Measurements from ENCODE around the gene FBXO47. TPM values are rescaled to one million over a fixed set of nuclear protein-coding genes. Genes with fewer than 3 reads are reported as not detected.

FBXO47 gene
- total RNA-seq, 2 donors from 2014 or later, result not detected

DNA sequence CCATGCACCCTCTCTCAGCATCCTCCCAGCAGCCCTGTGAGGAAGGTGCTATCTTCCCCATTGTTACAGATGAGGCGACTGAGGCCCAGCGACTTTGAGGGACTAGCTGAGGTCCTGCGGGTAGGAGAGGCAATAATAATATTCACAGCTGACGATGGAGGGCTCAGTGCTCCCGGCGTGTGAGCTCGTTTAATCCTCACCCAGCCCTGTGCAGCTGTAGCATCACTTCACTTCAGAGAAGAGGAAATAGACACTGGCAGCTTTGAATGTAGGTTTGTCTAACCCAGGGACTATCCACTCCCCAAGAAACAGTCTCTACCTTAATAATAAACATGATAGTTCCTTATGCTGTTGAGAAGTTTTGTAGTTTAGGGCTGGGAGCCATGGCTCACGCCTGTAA, 75.8 kb downstream of the FBXO47 start:
- H3K36me3 ChIP-seq, result peaks cover 58% of the 10 kb centered on the region
- H3K27me3 ChIP-seq, result no peaks in the 10 kb centered on the region
- H3K9me3 ChIP-seq, result no peaks in the 10 kb centered on the region
- no peak overlapping the region for H3K4me3 ChIP-seq
- DNase-seq (ENCODE audit: low spot score), result no peak
- peaks cover 0 to 45% of the 10 kb centered on the region in 2 donors for H3K4me1 ChIP-seq
- TF ChIP-seq, protein P1, sequence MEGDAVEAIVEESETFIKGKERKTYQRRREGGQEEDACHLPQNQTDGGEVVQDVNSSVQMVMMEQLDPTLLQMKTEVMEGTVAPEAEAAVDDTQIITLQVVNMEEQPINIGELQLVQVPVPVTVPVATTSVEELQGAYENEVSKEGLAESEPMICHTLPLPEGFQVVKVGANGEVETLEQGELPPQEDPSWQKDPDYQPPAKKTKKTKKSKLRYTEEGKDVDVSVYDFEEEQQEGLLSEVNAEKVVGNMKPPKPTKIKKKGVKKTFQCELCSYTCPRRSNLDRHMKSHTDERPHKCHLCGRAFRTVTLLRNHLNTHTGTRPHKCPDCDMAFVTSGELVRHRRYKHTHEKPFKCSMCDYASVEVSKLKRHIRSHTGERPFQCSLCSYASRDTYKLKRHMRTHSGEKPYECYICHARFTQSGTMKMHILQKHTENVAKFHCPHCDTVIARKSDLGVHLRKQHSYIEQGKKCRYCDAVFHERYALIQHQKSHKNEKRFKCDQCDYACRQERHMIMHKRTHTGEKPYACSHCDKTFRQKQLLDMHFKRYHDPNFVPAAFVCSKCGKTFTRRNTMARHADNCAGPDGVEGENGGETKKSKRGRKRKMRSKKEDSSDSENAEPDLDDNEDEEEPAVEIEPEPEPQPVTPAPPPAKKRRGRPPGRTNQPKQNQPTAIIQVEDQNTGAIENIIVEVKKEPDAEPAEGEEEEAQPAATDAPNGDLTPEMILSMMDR (IDR thresholded peaks at IDR 0.05), result no peak
- H3K27ac ChIP-seq, result no peak overlapping the region

DNA sequence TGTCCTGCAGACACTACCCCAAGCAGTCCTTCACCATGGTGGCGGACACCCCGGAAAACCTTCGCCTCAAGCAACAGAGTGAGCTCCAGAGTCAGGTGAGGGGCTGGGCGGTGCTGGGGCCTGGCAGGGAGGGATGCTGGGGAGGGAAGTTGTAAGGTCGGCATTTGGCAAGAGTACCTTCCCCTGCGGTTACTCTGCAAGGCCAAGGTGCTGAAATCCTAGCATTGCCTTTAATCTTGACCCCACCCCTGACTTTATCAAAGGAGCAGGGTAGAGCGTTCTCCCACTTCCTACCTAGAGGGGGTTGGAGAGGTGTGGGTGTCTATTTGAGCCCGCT, 76.8 kb downstream of the FBXO47 start:
- DNase-seq (ENCODE audit: low spot score), result no peak
- Histone ChIP-seq H3K27me3 (no peaks in the 10 kb centered on the region), H3K9me3 (no peaks in the 10 kb centered on the region), H3K4me3 (no peak overlapping the region), H3K36me3 (peaks cover 58% of the 10 kb centered on the region), H3K27ac (no peak overlapping the region), H3K4me1 (peaks cover 0 to 48% of the 10 kb centered on the region in 2 donors)
- TF ChIP-seq, protein P1 (IDR thresholded peaks at IDR 0.05), result no peak

DNA sequence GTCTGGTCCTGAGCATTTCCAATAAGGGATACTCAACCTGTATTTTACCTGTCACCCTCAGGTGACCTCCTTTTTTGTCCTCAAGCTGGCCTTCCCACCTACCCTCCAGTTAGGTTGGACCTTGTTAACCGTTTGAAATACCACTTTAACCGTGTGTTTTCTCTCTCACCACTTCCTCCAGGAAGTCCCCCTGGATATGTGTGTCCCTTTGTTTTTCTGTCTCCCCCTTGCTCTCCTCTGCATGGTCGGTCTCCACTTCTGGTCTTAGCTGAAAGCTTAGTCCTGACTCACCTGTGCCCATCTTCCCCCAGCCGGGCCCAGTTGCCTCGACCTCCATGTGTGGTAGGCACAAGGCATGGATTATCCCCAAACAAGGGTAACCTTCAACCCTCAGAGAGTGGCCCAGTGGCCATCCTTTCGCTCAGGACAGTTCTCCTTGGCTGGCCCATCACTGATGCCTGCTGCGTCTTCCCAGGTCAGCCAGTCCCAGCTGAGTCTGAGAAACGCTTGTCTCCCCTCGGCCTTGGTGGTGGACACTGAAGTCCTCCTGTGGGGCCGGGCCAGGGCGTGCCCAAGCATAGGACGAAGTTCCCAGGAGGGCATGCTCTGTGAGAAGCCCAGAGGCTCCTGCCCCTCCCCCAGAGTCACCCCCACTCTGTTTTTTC, 77.3 kb downstream of the FBXO47 start:
- peaks cover 0 to 53% of the 10 kb centered on the region in 2 donors for H3K4me1 ChIP-seq
- H3K36me3 ChIP-seq, result peaks cover 61% of the 10 kb centered on the region
- no peak overlapping the region for H3K4me3 ChIP-seq
- TF ChIP-seq, protein P1 (IDR thresholded peaks at IDR 0.05), result no peak
- no peaks in the 10 kb centered on the region for H3K27me3 ChIP-seq
- H3K9me3 ChIP-seq, result no peaks in the 10 kb centered on the region
- DNase-seq (ENCODE audit: low spot score), result no peak
- H3K27ac ChIP-seq, result no peak overlapping the region

DNA sequence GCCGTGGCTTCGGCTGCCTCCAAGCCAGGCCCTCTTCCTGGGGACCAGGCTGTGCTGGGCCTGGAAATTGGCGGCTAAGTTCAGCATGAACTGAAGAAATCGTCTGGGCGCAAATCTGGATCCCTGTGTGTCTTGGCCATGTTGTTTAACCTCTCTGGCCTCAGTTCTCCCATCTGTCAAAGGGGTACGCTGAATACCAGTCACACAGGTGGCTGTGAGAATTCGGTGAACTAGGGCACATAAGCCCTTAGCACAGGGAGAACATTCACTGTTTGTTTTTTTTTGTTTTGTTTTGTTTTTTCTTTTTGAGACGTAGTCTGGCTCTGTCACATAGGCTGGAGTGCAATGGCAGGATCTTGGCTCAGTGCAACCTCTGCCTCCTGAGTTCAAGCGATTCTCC, 78.4 kb downstream of the FBXO47 start:
- DNase-seq (ENCODE audit: low spot score), result no peak
- Histone ChIP-seq H3K4me3 (no peak overlapping the region), H3K27ac (no peak overlapping the region), H3K4me1 (peaks cover 0 to 55% of the 10 kb centered on the region in 2 donors), H3K36me3 (peaks cover 56% of the 10 kb centered on the region), H3K9me3 (no peaks in the 10 kb centered on the region), H3K27me3 (no peaks in the 10 kb centered on the region)
- TF ChIP-seq, protein P1 (IDR thresholded peaks at IDR 0.05), result no peak

DNA sequence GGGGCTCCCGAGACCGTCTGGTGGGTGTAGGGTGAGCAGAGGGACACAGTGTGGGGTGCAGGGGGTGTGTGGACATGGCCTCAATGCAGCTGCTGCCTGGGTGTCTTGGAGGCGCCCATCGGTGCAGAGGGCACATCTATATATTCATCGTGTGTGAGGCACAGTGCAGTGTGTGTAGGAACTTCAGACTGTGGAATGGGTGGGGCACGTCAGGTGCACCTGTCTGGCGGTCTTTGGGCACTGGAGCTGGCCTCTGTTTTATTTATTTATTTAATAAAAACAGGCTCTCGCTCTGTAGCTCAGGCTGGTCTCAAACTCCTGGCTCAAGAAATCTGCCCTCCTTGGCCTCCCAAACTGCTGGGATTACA, 80.6 kb downstream of the FBXO47 start:
- no peaks in the 10 kb centered on the region for H3K27me3 ChIP-seq
- peaks cover 0 to 57% of the 10 kb centered on the region in 2 donors for H3K4me1 ChIP-seq
- H3K27ac ChIP-seq, result no peak overlapping the region
- DNase-seq (ENCODE audit: low spot score), result no peak
- H3K36me3 ChIP-seq, result peaks cover 39% of the 10 kb centered on the region
- H3K9me3 ChIP-seq, result no peaks in the 10 kb centered on the region
- H3K4me3 ChIP-seq, result no peak overlapping the region
- TF ChIP-seq, protein P1 (IDR thresholded peaks at IDR 0.05), result no peak

Small RNA genes within 50 kb of the gene (microRNA-seq; reads per million reads assigned to microRNA genes)
- gene MIR6779 (ENCODE audit: borderline number of aligned reads in 2 of 2, borderline replicate concordance in 1 of 2), result 0 reads per million in 2 donors

Other genes with a start within 250 kb of the FBXO47 start
- 10 to 100 TPM; 17.2 to 20.0 TPM for gene CISD3, start 237.1 kb downstream of the FBXO47 start, total RNA-seq
- 10 to 100 TPM in 1 of 2 donors, 1 to 10 TPM in 1; 5.9 to 12.1 TPM for gene PCGF2, start 219.1 kb downstream of the FBXO47 start, total RNA-seq
- gene PSMB3, start 214.7 kb downstream of the FBXO47 start, total RNA-seq, result 100 to 1,000 TPM; 185 to 200 TPM
- gene PIP4K2B, start 167.8 kb downstream of the FBXO47 start, total RNA-seq, result 10 to 100 TPM; 45.9 to 47.7 TPM
- 1 to 10 TPM; 9.0 to 9.5 TPM for gene CWC25, start 142.1 kb downstream of the FBXO47 start, total RNA-seq
- gene RPL23, start 113.7 kb downstream of the FBXO47 start, total RNA-seq, result 100 to 1,000 TPM; 640 to 985 TPM
- 10 to 100 TPM; 34.2 to 65.4 TPM for gene LASP1, start 97.3 kb downstream of the FBXO47 start, total RNA-seq
- 1 to 10 TPM; 4.6 to 9.3 TPM for gene PLXDC1, start 184.2 kb upstream of the FBXO47 start, total RNA-seq
- not detected for gene ARL5C, start 198.8 kb upstream of the FBXO47 start, total RNA-seq
- 10 to 100 TPM in 1 of 2 donors, 1 to 10 TPM in 1; 3.6 to 13.4 TPM for gene CACNB1, start 230.3 kb upstream of the FBXO47 start, total RNA-seq
- 1,000 to 10,000 TPM; 1,458 to 1,831 TPM for gene RPL19, start 232.9 kb upstream of the FBXO47 start, total RNA-seq